IMR-90 (cell line): ENCODE results near the gene TNKS2. TPM values are rescaled to one million over a fixed set of nuclear protein-coding genes. Genes with fewer than 3 reads are reported as not detected.

ENCODE experiments used
- ATAC-seq: fragments of 200-7000 bp; cut with Tn5 transposase; 2 replicates; pipeline ENCODE4 v1.9.1; 2020; ENCODE audit warnings: low read depth, mild to moderate bottlenecking, moderate library complexity
- BruUV-seq: library from RNA; stranded (reverse); fragments of 400-500 nt; replicated peaks from 2 replicates; lab custom pipeline; 2021; lab: Mats Ljungman, UMichigan
- CTCF ChIA-PET: fragments of 300-600 bp; formaldehyde crosslinking; extraction: SDS; loops from one replicate; lab custom pipeline; 2021; ENCODE audit warnings: antibody characterized with exemption; lab: Yijun Ruan, JAX
- POLR2A ChIA-PET: fragments of 300-600 bp; sonication (Branson Sonifier 250); formaldehyde crosslinking; loops from one replicate; lab custom pipeline; 2022; ENCODE audit warnings: antibody characterized with exemption; ENCODE audit not compliant: unreplicated experiment; lab: Charles Lee
- DNase-seq: peaks from one replicate; pipeline ENCODE4 v3.0.0; 2013
- H2AFZ ChIP-seq: replicated peaks from 2 replicates; pipeline ENCODE3; 2013; ENCODE audit warnings: low read length, mild to moderate bottlenecking; ENCODE audit not compliant: poor library complexity
- H2AK5ac ChIP-seq: 2 replicates; pipeline ENCODE4 v1.6.1; 2013; ENCODE audit warnings: low read depth, low read length, inconsistent platforms
- H2AK9ac ChIP-seq: replicated peaks from 2 replicates; pipeline ENCODE3; 2013; ENCODE audit warnings: mild to moderate bottlenecking, low read depth, low read length, moderate library complexity; ENCODE audit not compliant: poor library complexity
- H2BK120ac ChIP-seq: 2 replicates; pipeline ENCODE4 v1.6.1; 2013; ENCODE audit warnings: low read depth, low read length, inconsistent platforms
- H2BK15ac ChIP-seq: 3 replicates; pipeline ENCODE4 v1.6.1; 2013; ENCODE audit warnings: low read depth, low read length, inconsistent platforms
- H2BK20ac ChIP-seq: 2 replicates; pipeline ENCODE4 v1.6.1; 2013; ENCODE audit warnings: low read depth, mild to moderate bottlenecking, inconsistent platforms, low read length, moderate library complexity
- H2BK5ac ChIP-seq: 2 replicates; pipeline ENCODE4 v1.6.1; 2013; ENCODE audit warnings: mild to moderate bottlenecking, low read depth, low read length, inconsistent platforms; ENCODE audit not compliant: poor library complexity, severe bottlenecking
- H3K14ac ChIP-seq: replicated peaks from 2 replicates; pipeline ENCODE4 v1.6.1; 2013; ENCODE audit warnings: low read depth, low read length, inconsistent platforms
- H3K18ac ChIP-seq: 2 replicates; pipeline ENCODE4 v1.6.1; 2013; ENCODE audit warnings: low read depth, low read length, control low read depth
- H3K23ac ChIP-seq: 2 replicates; pipeline ENCODE4 v1.6.1; 2013; ENCODE audit warnings: low read depth, low read length, inconsistent platforms
- H3K27ac ChIP-seq: 2 replicates; pipeline ENCODE4 v1.5.1; 2013; ENCODE audit warnings: mild to moderate bottlenecking, control low read depth, low read length; ENCODE audit not compliant: insufficient read depth
- H3K27me3 ChIP-seq: 2 replicates; pipeline ENCODE4 v1.6.1; 2013; ENCODE audit warnings: low read length; ENCODE audit not compliant: control insufficient read depth, insufficient read depth
- H3K36me3 ChIP-seq: 2 replicates; pipeline ENCODE4 v1.6.1; 2013; ENCODE audit warnings: low read length, mixed read lengths; ENCODE audit not compliant: control insufficient read depth, insufficient read depth
- H3K4ac ChIP-seq: 2 replicates; pipeline ENCODE4 v1.6.1; 2013; ENCODE audit warnings: low read depth, low read length, inconsistent platforms
- H3K4me1 ChIP-seq: 2 replicates; pipeline ENCODE4 v1.6.1; 2013; ENCODE audit warnings: low read length, mixed read lengths; ENCODE audit not compliant: control insufficient read depth, insufficient read depth
- H3K4me2 ChIP-seq: 2 replicates; pipeline ENCODE4 v1.6.1; 2013; ENCODE audit warnings: low read depth, mild to moderate bottlenecking, control low read depth, low read length, moderate library complexity
- H3K4me3 ChIP-seq: 2 replicates; pipeline ENCODE4 v1.5.1; 2013; ENCODE audit warnings: low read depth, mild to moderate bottlenecking, control low read depth, low read length, moderate library complexity; ENCODE audit not compliant: insufficient read depth
- H3K56ac ChIP-seq: 2 replicates; pipeline ENCODE4 v1.6.1; 2013; ENCODE audit warnings: low read length, inconsistent platforms; ENCODE audit not compliant: insufficient read depth; ENCODE audit errors: extremely low read depth
- H3K79me1 ChIP-seq, 2 experiments: 2 replicates each; pipeline ENCODE4 v1.6.1; 2013; ENCODE audit warnings: low read length in 2 of 2, inconsistent platforms in 1 of 2, low read depth in 1 of 2
- H3K9ac ChIP-seq: 2 replicates; pipeline ENCODE4 v1.6.1; 2013; ENCODE audit warnings: low read depth, low read length, control low read depth
- H3K9me1 ChIP-seq: 2 replicates; pipeline ENCODE4 v1.6.1; 2013; ENCODE audit warnings: low read length, inconsistent platforms; ENCODE audit not compliant: insufficient read depth
- H3K9me3 ChIP-seq: 2 replicates; pipeline ENCODE4 v1.6.1; 2013; ENCODE audit warnings: low read length; ENCODE audit not compliant: control insufficient read depth, insufficient read depth
- H4K20me1 ChIP-seq: 2 replicates; pipeline ENCODE4 v1.6.1; 2013; ENCODE audit warnings: low read length, inconsistent platforms; ENCODE audit not compliant: insufficient read depth
- H4K5ac ChIP-seq: 2 replicates; pipeline ENCODE4 v1.6.1; 2013; ENCODE audit warnings: mild to moderate bottlenecking, low read depth, low read length, control low read depth
- H4K8ac ChIP-seq, 2 experiments: 2 replicates each; pipeline ENCODE4 v1.6.1; 2013; ENCODE audit warnings: low read depth in 2 of 2, low read length in 2 of 2, control low read depth in 1 of 2, inconsistent platforms in 1 of 2
- H4K91ac ChIP-seq: 2 replicates; pipeline ENCODE4 v1.6.1; 2013; ENCODE audit warnings: low read depth, low read length, inconsistent platforms; ENCODE audit not compliant: insufficient read depth
- BHLHE40 ChIP-seq: fragments of 150-350 bp; IDR thresholded peaks from 2 replicates; pipeline ENCODE4 v1.6.1; 2016; ENCODE audit warnings: mild to moderate bottlenecking, low read depth, low read length
- CEBPB ChIP-seq: IDR thresholded peaks from 2 replicates; pipeline ENCODE4 v1.6.1; 2012; ENCODE audit warnings: low read depth, low read length, improper control_type of control experiment
- CHD1 ChIP-seq: IDR thresholded peaks from 2 replicates; pipeline ENCODE4 v1.6.1; 2012; ENCODE audit warnings: low read depth, low read length, improper control_type of control experiment
- FOS ChIP-seq: fragments of 150-350 bp; IDR thresholded peaks from 2 replicates; pipeline ENCODE4 v1.6.1; 2016; ENCODE audit warnings: low read depth, low read length
- MAZ ChIP-seq: IDR thresholded peaks from 2 replicates; pipeline ENCODE4 v1.6.1; 2012; ENCODE audit warnings: low read depth, mild to moderate bottlenecking, low read length, improper control_type of control experiment, moderate library complexity, borderline replicate concordance
- POLR2A ChIP-seq: IDR thresholded peaks from 2 replicates; pipeline ENCODE4 v1.6.1; 2012; ENCODE audit warnings: mild to moderate bottlenecking, low read depth, low read length
- RAD21 ChIP-seq: IDR thresholded peaks from 2 replicates; pipeline ENCODE4 v1.6.1; 2012; ENCODE audit warnings: low read length, improper control_type of control experiment
- RFX5 ChIP-seq: IDR thresholded peaks from 2 replicates; pipeline ENCODE4 v1.8.0; 2012; ENCODE audit warnings: low read depth, mild to moderate bottlenecking, low read length, moderate library complexity
- WGBS, 2 experiments: methylation state at CpG; one replicate each; pipeline versions ENCODE4 v1.1.5 to v1.1.7; 2013; ENCODE audit warnings: missing lambda C conversion rate in 2 of 2; ENCODE audit not compliant: insufficient read length in 1 of 2; ENCODE audit errors: extremely low coverage in 2 of 2; 5-methylcytosine and 5-hydroxymethylcytosine counted together
- dilution Hi-C: fragments of 300-500 bp; cut with HindIII; formaldehyde crosslinking; loops from one replicate; pipeline ENCODE4 v1.14.3; 2018; ENCODE audit warnings: low sequenced_read_pairs; ENCODE audit not compliant: unreplicated experiment
- in situ Hi-C: fragments of 300-500 bp; cut with MboI; formaldehyde crosslinking; loops from 3 replicates; pipeline ENCODE4 v1.14.3; 2019; ENCODE audit warnings: low sequenced_read_pairs, inconsistent platforms, mixed read lengths
- intact Hi-C: fragments of 100-400 bp; cut with micrococcal nuclease; formaldehyde crosslinking; loops from 2 replicates; pipeline ENCODE4 v1.10.0; 2022
- polyA plus RNA-seq, 3 experiments: library from polyadenylated mRNA; depleted of rRNA; stranded (reverse); fragments of >200 nt; gene quantifications; 2 replicates each; pipeline ENCODE4 v1.2.3, GENCODE V29; 2012; ENCODE audit warnings: low replicate concordance in 1 of 3
- total RNA-seq: library from RNA; depleted of rRNA; stranded (reverse); fragments of >200 nt; gene quantifications from 2 replicates; pipeline ENCODE4 v1.2.3, GENCODE V29; 2012
- TF ChIP-seq, protein P1 (sequence below): conservative IDR thresholded peaks from 2 replicates; pipeline ENCODE4 v1.5.1; 2012; ENCODE audit warnings: mild to moderate bottlenecking, low read depth, low read length, improper control_type of control experiment

Gene TNKS2
- total and polyA plus RNA-seq, 2 of the 4 experiments (the other 2 are of a cell fraction) = 17.0 to 41.4 TPM

DNA sequence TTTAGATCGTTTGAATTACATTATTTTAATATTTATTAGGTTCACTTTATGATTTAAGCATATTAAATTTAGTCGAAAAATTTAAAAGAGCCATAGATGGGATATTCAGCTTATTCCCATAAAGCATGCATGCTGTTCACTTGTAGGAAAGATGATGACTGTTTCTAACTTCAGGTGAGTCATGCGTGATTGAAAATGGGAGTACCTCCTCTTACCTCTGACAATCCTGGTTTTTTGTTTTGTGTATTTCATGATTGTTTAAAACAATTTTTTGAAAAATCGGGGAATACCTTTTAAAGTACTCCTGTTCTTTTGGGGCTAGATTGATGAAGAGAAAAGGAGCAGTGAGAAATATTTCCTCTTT, 1.4 kb downstream of the TNKS2 start:
- H2BK120ac ChIP-seq = no peak overlapping the region
- 0 out of 2 replicates have a peak, but pooled peaks cover 2% of the 10 kb centered on the region for H3K4me1 ChIP-seq
- H4K91ac ChIP-seq = no peak overlapping the region
- H2BK15ac ChIP-seq = no peak overlapping the region
- CTCF ChIA-PET = no interaction called here
- no peak overlapping the region for H2AK5ac ChIP-seq
- intact Hi-C loops = loop anchor here (5.0 kb wide), 2 partner anchors 42 to 167 kb away; partner anchors contain the start of gene PPP1R3C
- no peaks in the 10 kb centered on the region for H3K27me3 ChIP-seq
- H3K4me2 ChIP-seq = peak overlapping the region; percentile 98
- peak overlapping the region; percentile 95 for H3K9ac ChIP-seq
- no peak overlapping the region for H3K23ac ChIP-seq
- WGBS, 2 experiments = no CpG with 5 or more reads among the region's 4 CpGs
- no peak overlapping the region for H2AK9ac ChIP-seq
- no peak overlapping the region for H4K8ac ChIP-seq
- no peak for TF ChIP-seq MAZ
- TF ChIP-seq BHLHE40 = no peak
- TF ChIP-seq, protein P1, sequence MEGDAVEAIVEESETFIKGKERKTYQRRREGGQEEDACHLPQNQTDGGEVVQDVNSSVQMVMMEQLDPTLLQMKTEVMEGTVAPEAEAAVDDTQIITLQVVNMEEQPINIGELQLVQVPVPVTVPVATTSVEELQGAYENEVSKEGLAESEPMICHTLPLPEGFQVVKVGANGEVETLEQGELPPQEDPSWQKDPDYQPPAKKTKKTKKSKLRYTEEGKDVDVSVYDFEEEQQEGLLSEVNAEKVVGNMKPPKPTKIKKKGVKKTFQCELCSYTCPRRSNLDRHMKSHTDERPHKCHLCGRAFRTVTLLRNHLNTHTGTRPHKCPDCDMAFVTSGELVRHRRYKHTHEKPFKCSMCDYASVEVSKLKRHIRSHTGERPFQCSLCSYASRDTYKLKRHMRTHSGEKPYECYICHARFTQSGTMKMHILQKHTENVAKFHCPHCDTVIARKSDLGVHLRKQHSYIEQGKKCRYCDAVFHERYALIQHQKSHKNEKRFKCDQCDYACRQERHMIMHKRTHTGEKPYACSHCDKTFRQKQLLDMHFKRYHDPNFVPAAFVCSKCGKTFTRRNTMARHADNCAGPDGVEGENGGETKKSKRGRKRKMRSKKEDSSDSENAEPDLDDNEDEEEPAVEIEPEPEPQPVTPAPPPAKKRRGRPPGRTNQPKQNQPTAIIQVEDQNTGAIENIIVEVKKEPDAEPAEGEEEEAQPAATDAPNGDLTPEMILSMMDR = no peak
- peak; percentile 30; the same call in 1 of the 2 replicates for TF ChIP-seq FOS
- TF ChIP-seq POLR2A = no peak
- TF ChIP-seq RFX5 = no peak
- TF ChIP-seq CEBPB = no peak
- TF ChIP-seq CHD1 = no peak
- no peak for TF ChIP-seq RAD21
- peak overlapping the region; percentile 92 for H3K4me3 ChIP-seq
- H3K36me3 ChIP-seq = peaks cover 2% of the 10 kb centered on the region
- no peaks in the 10 kb centered on the region for H3K9me3 ChIP-seq
- POLR2A ChIA-PET = no interaction called here
- no peak overlapping the region for H2BK20ac ChIP-seq
- no peak overlapping the region for H3K4ac ChIP-seq
- DNase-seq (peak; percentile 43), ATAC-seq (no peak)
- no peaks in the 10 kb centered on the region for H3K9me1 ChIP-seq
- TSS peak; percentile 20 for BruUV-seq
- no peak overlapping the region for H3K14ac ChIP-seq
- no peak overlapping the region for H3K27ac ChIP-seq
- H4K20me1 ChIP-seq = peaks cover 38% of the 10 kb centered on the region; the same call in 1 of the 2 replicates
- dilution Hi-C loops = no loop called here
- in situ Hi-C loops = no loop called here
- H4K5ac ChIP-seq = no peak overlapping the region
- H3K18ac ChIP-seq = no peak overlapping the region
- H2AFZ ChIP-seq = no peak overlapping the region
- H2BK5ac ChIP-seq = no peak overlapping the region
- no peak overlapping the region for H3K56ac ChIP-seq
- peaks cover 11 to 51% of the 10 kb centered on the region in 2 experiments; a peak in 3 of 4 replicates for H3K79me1 ChIP-seq
